ENCODE results near the gene C1QTNF8. TPM values are rescaled to one million over a fixed set of nuclear protein-coding genes. Genes with fewer than 3 reads are reported as not detected.

C1QTNF8 gene
- total and polyA plus RNA-seq, 7 experiments from 2014 or later, result not detected

GRCh38 chr16:1070864-1071408 is 25.1 kb downstream of the C1QTNF8 start:
- H3K36me3 Mint-ChIP-seq, result no peaks in the 10 kb centered on the region
- H3K36me3 ChIP-seq (ENCODE audit: control insufficient read depth in 2 of 3, insufficient read depth in 3 of 3, low read length in 3 of 3), result no peaks in the 10 kb centered on the region
- H3K4me3 Mint-ChIP-seq, result no peak overlapping the region
- ATAC-seq, result no peak
- intact Hi-C loops (cut with micrococcal nuclease), result no loop called here
- no peaks in the 10 kb centered on the region for H3K27me3 ChIP-seq (ENCODE audit: control insufficient read depth in 2 of 2, insufficient read depth in 2 of 2, low read length in 2 of 2)
- no peak overlapping the region for H3K27ac Mint-ChIP-seq
- peaks cover 8 to 32% (median 18%) of the 10 kb centered on the region in 5 donors for H3K27me3 Mint-ChIP-seq
- no peak for DNase-seq
- CTCF ChIA-PET, result no interaction called here
- no peak overlapping the region for H3K4me3 ChIP-seq (ENCODE audit: low read length)
- no peaks in the 10 kb centered on the region for H3K4me1 ChIP-seq (ENCODE audit: control insufficient read depth in 2 of 2, insufficient read depth in 2 of 2, low read length in 2 of 2)
- H3K27ac ChIP-seq (ENCODE audit: low read depth, low read length), result no peak overlapping the region
- peaks cover 0 to 3% (median 0%) of the 10 kb centered on the region in 11 donors for H3K9me3 Mint-ChIP-seq
- H3K4me1 Mint-ChIP-seq, result peaks cover 0 to 4% (median 1%) of the 10 kb centered on the region in 7 donors
- no peaks in the 10 kb centered on the region for H3K9me3 ChIP-seq (ENCODE audit: control insufficient read depth in 2 of 3, low read length in 3 of 3)
- POLR2A ChIA-PET, result no interaction called here

DNA sequence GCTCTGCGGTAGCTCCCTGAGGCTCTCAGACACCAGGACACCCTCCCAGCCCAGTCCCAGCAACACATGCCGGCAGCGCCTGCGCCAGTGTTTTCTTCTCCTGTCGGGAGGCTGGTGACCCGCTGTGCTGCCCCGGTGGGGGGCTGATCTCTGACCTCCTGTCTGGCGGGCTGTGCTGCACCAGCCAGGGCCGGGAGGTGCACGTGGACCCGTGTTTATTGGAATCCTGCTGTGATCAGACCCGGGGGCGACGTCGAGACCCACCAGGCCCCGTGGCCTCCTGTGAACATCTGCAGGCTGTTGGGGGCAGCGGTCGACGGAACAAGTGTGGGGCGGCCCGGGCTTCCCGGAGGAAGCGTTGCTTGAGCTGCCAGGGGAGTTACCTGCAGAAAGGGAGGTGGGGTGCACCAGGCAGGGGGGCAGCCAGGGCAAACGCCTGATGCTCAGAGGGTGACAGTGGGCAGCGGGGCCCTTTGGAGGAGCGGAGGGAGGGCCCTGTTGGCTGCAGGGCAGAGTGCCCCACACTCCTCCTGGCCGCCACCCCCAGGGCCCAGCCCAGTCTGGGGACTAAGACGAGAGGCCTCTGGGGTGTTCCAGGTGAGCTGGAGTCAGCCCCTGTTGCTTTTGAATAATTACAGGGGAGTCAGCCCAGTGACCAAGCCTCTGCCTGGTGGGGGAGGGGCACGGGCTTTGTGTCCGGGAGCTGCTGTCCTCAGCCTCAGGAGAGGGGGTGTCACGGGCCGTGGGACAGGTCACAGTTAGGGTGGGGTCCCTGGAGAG is 25.8 kb downstream of the C1QTNF8 start:
- POLR2A ChIA-PET, result no interaction called here
- H3K4me3 Mint-ChIP-seq, result no peak overlapping the region
- peaks cover 0 to 3% (median 0%) of the 10 kb centered on the region in 11 donors for H3K9me3 Mint-ChIP-seq
- H3K4me1 Mint-ChIP-seq, result peaks cover 0 to 4% (median 1%) of the 10 kb centered on the region in 7 donors
- H3K36me3 ChIP-seq (ENCODE audit: control insufficient read depth in 2 of 3, insufficient read depth in 3 of 3, low read length in 3 of 3), result no peaks in the 10 kb centered on the region
- H3K27ac Mint-ChIP-seq, result no peak overlapping the region
- H3K4me3 ChIP-seq (ENCODE audit: low read length), result no peak overlapping the region
- CTCF ChIA-PET, result no interaction called here
- H3K27ac ChIP-seq (ENCODE audit: low read depth, low read length), result no peak overlapping the region
- intact Hi-C loops (cut with micrococcal nuclease), result no loop called here
- no peaks in the 10 kb centered on the region for H3K9me3 ChIP-seq (ENCODE audit: control insufficient read depth in 2 of 3, low read length in 3 of 3)
- ATAC-seq, result no peak
- peaks cover 10 to 32% (median 21%) of the 10 kb centered on the region in 5 donors for H3K27me3 Mint-ChIP-seq
- H3K36me3 Mint-ChIP-seq, result no peaks in the 10 kb centered on the region
- no peaks in the 10 kb centered on the region for H3K4me1 ChIP-seq (ENCODE audit: control insufficient read depth in 2 of 2, insufficient read depth in 2 of 2, low read length in 2 of 2)
- no peak for DNase-seq
- no peaks in the 10 kb centered on the region for H3K27me3 ChIP-seq (ENCODE audit: control insufficient read depth in 2 of 2, insufficient read depth in 2 of 2, low read length in 2 of 2)

- Mint-ChIP-seq H3K4me3 (no peak overlapping the region), H3K36me3 (no peaks in the 10 kb centered on the region), H3K9me3 (peaks cover 0 to 3% (median 0%) of the 10 kb centered on the region in 11 donors), H3K4me1 (peaks cover 0 to 4% (median 3%) of the 10 kb centered on the region in 7 donors), H3K27me3 (peaks cover 19 to 43% (median 23%) of the 10 kb centered on the region in 5 donors), H3K27ac (no peak overlapping the region)
- Histone ChIP-seq H3K36me3 (ENCODE audit: control insufficient read depth in 2 of 3, insufficient read depth in 3 of 3, low read length in 3 of 3) (no peaks in the 10 kb centered on the region), H3K4me3 (ENCODE audit: low read length) (no peak overlapping the region), H3K4me1 (ENCODE audit: control insufficient read depth in 2 of 2, insufficient read depth in 2 of 2, low read length in 2 of 2) (no peaks in the 10 kb centered on the region), H3K27me3 (ENCODE audit: control insufficient read depth in 2 of 2, insufficient read depth in 2 of 2, low read length in 2 of 2) (peaks cover 0 to 3% of the 10 kb centered on the region in 2 donors), H3K27ac (ENCODE audit: low read depth, low read length) (no peak overlapping the region), H3K9me3 (ENCODE audit: control insufficient read depth in 2 of 3, low read length in 3 of 3) (no peaks in the 10 kb centered on the region)
- DNase-seq (no peak), ATAC-seq (no peak)
- ChIA-PET CTCF (no interaction called here), POLR2A (no interaction called here)
- intact Hi-C loops (cut with micrococcal nuclease), result no loop called here
These were observed 26.9 kb downstream of the C1QTNF8 start for GRCh38 chr16:1069154-1069553.

GRCh38 chr16:1068451-1068850 is 27.6 kb downstream of the C1QTNF8 start:
- Histone ChIP-seq H3K4me1 (ENCODE audit: control insufficient read depth in 2 of 2, insufficient read depth in 2 of 2, low read length in 2 of 2) (no peaks in the 10 kb centered on the region), H3K27me3 (ENCODE audit: control insufficient read depth in 2 of 2, insufficient read depth in 2 of 2, low read length in 2 of 2) (peaks cover 0 to 3% of the 10 kb centered on the region in 2 donors), H3K9me3 (ENCODE audit: control insufficient read depth in 2 of 3, low read length in 3 of 3) (no peaks in the 10 kb centered on the region), H3K4me3 (ENCODE audit: low read length) (no peak overlapping the region), H3K27ac (ENCODE audit: low read depth, low read length) (no peak overlapping the region), H3K36me3 (ENCODE audit: control insufficient read depth in 2 of 3, insufficient read depth in 3 of 3, low read length in 3 of 3) (no peaks in the 10 kb centered on the region)
- ATAC-seq (no peak), DNase-seq (no peak)
- intact Hi-C loops (cut with micrococcal nuclease), result no loop called here
- H3K27ac Mint-ChIP-seq, result peak overlapping the region in 1 of 9 donors; percentile 49
- POLR2A ChIA-PET, result no interaction called here
- H3K27me3 Mint-ChIP-seq, result peaks cover 23 to 49% (median 25%) of the 10 kb centered on the region in 5 donors
- H3K36me3 Mint-ChIP-seq, result no peaks in the 10 kb centered on the region
- peaks cover 0 to 4% (median 3%) of the 10 kb centered on the region in 7 donors for H3K4me1 Mint-ChIP-seq
- peaks cover 0 to 3% (median 0%) of the 10 kb centered on the region in 11 donors for H3K9me3 Mint-ChIP-seq
- H3K4me3 Mint-ChIP-seq, result no peak overlapping the region
- CTCF ChIA-PET, result no interaction called here

DNA sequence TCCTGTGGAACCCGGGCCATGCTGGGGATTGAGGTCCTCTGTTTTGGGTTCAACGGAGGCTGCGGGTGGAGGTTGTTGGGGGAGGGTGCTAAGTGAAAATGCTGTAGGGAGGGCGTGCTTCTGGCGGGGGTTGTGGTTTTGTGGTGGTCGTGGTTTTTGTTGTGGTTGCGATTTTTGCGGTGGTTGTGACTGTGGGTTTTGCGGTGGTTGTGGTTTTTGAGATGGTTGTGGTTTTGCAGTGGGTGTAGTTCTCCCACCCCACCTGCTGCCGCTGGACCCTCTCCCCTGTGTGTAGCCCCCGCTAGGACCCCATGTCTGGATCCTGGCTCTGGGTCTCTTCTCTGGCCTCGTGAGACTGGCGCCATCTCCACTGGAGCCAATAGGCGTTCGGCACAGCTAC is 28.4 kb downstream of the C1QTNF8 start:
- peaks cover 0 to 4% (median 3%) of the 10 kb centered on the region in 7 donors for H3K4me1 Mint-ChIP-seq
- peaks cover 0 to 3% of the 10 kb centered on the region in 2 donors for H3K27me3 ChIP-seq (ENCODE audit: control insufficient read depth in 2 of 2, insufficient read depth in 2 of 2, low read length in 2 of 2)
- ATAC-seq (no peak), DNase-seq (no peak)
- H3K27ac Mint-ChIP-seq, result peak overlapping the region in 4 of 9 donors; percentile 36 to 85 (median 68)
- H3K4me1 ChIP-seq (ENCODE audit: control insufficient read depth in 2 of 2, insufficient read depth in 2 of 2, low read length in 2 of 2), result no peaks in the 10 kb centered on the region
- H3K4me3 Mint-ChIP-seq, result peak overlapping the region in 4 of 10 donors; percentile 9 to 39 (median 22)
- H3K36me3 Mint-ChIP-seq, result no peaks in the 10 kb centered on the region
- peaks cover 23 to 49% (median 25%) of the 10 kb centered on the region in 5 donors for H3K27me3 Mint-ChIP-seq
- no peak overlapping the region for H3K4me3 ChIP-seq (ENCODE audit: low read length)
- no peak overlapping the region for H3K27ac ChIP-seq (ENCODE audit: low read depth, low read length)
- peaks cover 0 to 3% (median 0%) of the 10 kb centered on the region in 11 donors for H3K9me3 Mint-ChIP-seq
- intact Hi-C loops (cut with micrococcal nuclease), result no loop called here
- H3K9me3 ChIP-seq (ENCODE audit: control insufficient read depth in 2 of 3, low read length in 3 of 3), result no peaks in the 10 kb centered on the region
- POLR2A ChIA-PET, result no interaction called here
- no peaks in the 10 kb centered on the region for H3K36me3 ChIP-seq (ENCODE audit: control insufficient read depth in 2 of 3, insufficient read depth in 3 of 3, low read length in 3 of 3)
- CTCF ChIA-PET, result no interaction called here

- peaks cover 0 to 3% (median 0%) of the 10 kb centered on the region in 11 donors for H3K9me3 Mint-ChIP-seq
- H3K27me3 Mint-ChIP-seq, result peaks cover 20 to 42% (median 21%) of the 10 kb centered on the region in 5 donors
- H3K4me3 Mint-ChIP-seq, result no peak overlapping the region
- H3K36me3 Mint-ChIP-seq, result no peaks in the 10 kb centered on the region
- H3K4me1 Mint-ChIP-seq, result peaks cover 0 to 4% (median 3%) of the 10 kb centered on the region in 7 donors
- no peak overlapping the region for H3K4me3 ChIP-seq (ENCODE audit: low read length)
- H3K27me3 ChIP-seq (ENCODE audit: control insufficient read depth in 2 of 2, insufficient read depth in 2 of 2, low read length in 2 of 2), result peaks cover 0 to 3% of the 10 kb centered on the region in 2 donors
- H3K27ac ChIP-seq (ENCODE audit: low read depth, low read length), result no peak overlapping the region
- no peak for ATAC-seq
- no peaks in the 10 kb centered on the region for H3K4me1 ChIP-seq (ENCODE audit: control insufficient read depth in 2 of 2, insufficient read depth in 2 of 2, low read length in 2 of 2)
- CTCF ChIA-PET, result no interaction called here
- POLR2A ChIA-PET, result no interaction called here
- H3K27ac Mint-ChIP-seq, result no peak overlapping the region
- intact Hi-C loops (cut with micrococcal nuclease), result no loop called here
- no peaks in the 10 kb centered on the region for H3K9me3 ChIP-seq (ENCODE audit: control insufficient read depth in 2 of 3, low read length in 3 of 3)
- no peak for DNase-seq
- no peaks in the 10 kb centered on the region for H3K36me3 ChIP-seq (ENCODE audit: control insufficient read depth in 2 of 3, insufficient read depth in 3 of 3, low read length in 3 of 3)
These were observed 29.4 kb downstream of the C1QTNF8 start for GRCh38 chr16:1066584-1067172.
